WTC11 (cell line): Measurements from ENCODE around the gene FXN. TPM values are rescaled to one million over a fixed set of nuclear protein-coding genes. Genes with fewer than 3 reads are reported as not detected.

Experiments
- AFF4 ChIP-seq: sonication (generic); formaldehyde crosslinking; IDR thresholded peaks from 2 replicates; pipeline ENCODE4 v1.8.1; 2023; ENCODE audit warnings: mild to moderate bottlenecking, missing genetic modification reagents, borderline replicate concordance
- ARID4B ChIP-seq: sonication (generic); formaldehyde crosslinking; IDR thresholded peaks from 2 replicates; pipeline ENCODE4 v1.8.0; 2023; ENCODE audit warnings: missing genetic modification reagents, mild to moderate bottlenecking, borderline replicate concordance
- CDX4 ChIP-seq: fragments of 250-450 bp; sonication (Bioruptor Pico); IDR thresholded peaks from 2 replicates; pipeline ENCODE4 v1.9.0; 2021; ENCODE audit warnings: moderate library complexity, mild to moderate bottlenecking, inconsistent platforms, borderline replicate concordance
- EMX1 ChIP-seq: fragments of 250-450 bp; sonication (Bioruptor Pico); IDR thresholded peaks from 2 replicates; pipeline ENCODE4 v1.8.0; 2021; ENCODE audit warnings: mild to moderate bottlenecking
- FOXJ3 ChIP-seq: sonication (generic); formaldehyde crosslinking; IDR thresholded peaks from 2 replicates; pipeline ENCODE4 v1.9.0; 2021; ENCODE audit warnings: missing genetic modification reagents, mild to moderate bottlenecking, borderline replicate concordance
- FOXP4 ChIP-seq: sonication (generic); formaldehyde crosslinking; IDR thresholded peaks from 2 replicates; pipeline ENCODE4 v1.8.0; 2022; ENCODE audit warnings: mild to moderate bottlenecking, missing genetic modification reagents
- JUN ChIP-seq: sonication (generic); formaldehyde crosslinking; IDR thresholded peaks from 2 replicates; pipeline ENCODE4 v1.8.0; 2023; ENCODE audit warnings: mild to moderate bottlenecking, missing genetic modification reagents
- NR1H2 ChIP-seq: sonication (generic); formaldehyde crosslinking; IDR thresholded peaks from 2 replicates; pipeline ENCODE4 v1.9.0; 2021; ENCODE audit warnings: mild to moderate bottlenecking, moderate library complexity, missing genetic modification reagents
- PRDM15 ChIP-seq: sonication (generic); formaldehyde crosslinking; IDR thresholded peaks from 2 replicates; pipeline ENCODE4 v1.8.0; 2022; ENCODE audit warnings: missing genetic modification reagents
- RORB ChIP-seq: fragments of 250-450 bp; sonication (Bioruptor Pico); IDR thresholded peaks from 2 replicates; pipeline ENCODE4 v1.9.0; 2021; ENCODE audit warnings: mild to moderate bottlenecking
- SOX15 ChIP-seq: fragments of 250-450 bp; sonication (Bioruptor Pico); IDR thresholded peaks from 2 replicates; pipeline ENCODE4 v1.9.0; 2021; ENCODE audit warnings: mild to moderate bottlenecking
- SP1 ChIP-seq: sonication (generic); formaldehyde crosslinking; conservative IDR thresholded peaks from 2 replicates; pipeline ENCODE4 v1.8.1; 2022; ENCODE audit warnings: missing genetic modification reagents
- STAT6 ChIP-seq: sonication (generic); formaldehyde crosslinking; conservative IDR thresholded peaks from 2 replicates; pipeline ENCODE4 v1.8.1; 2023; ENCODE audit warnings: mild to moderate bottlenecking, low read depth, missing genetic modification reagents, moderate library complexity
- TCF7 ChIP-seq: sonication (generic); formaldehyde crosslinking; IDR thresholded peaks from 2 replicates; pipeline ENCODE4 v1.8.0; 2022; ENCODE audit warnings: mild to moderate bottlenecking, low read depth, missing genetic modification reagents, moderate library complexity
- TEAD1 ChIP-seq: sonication (generic); formaldehyde crosslinking; IDR thresholded peaks from 2 replicates; pipeline ENCODE4 v1.8.0; 2022; ENCODE audit warnings: mild to moderate bottlenecking, missing genetic modification reagents
- USF1 ChIP-seq: sonication (generic); formaldehyde crosslinking; IDR thresholded peaks from 2 replicates; pipeline ENCODE4 v1.8.0; 2022; ENCODE audit warnings: mild to moderate bottlenecking, missing genetic modification reagents
- USF2 ChIP-seq: sonication (generic); formaldehyde crosslinking; IDR thresholded peaks from 2 replicates; pipeline ENCODE4 v1.8.1; 2023; ENCODE audit warnings: mild to moderate bottlenecking, missing genetic modification reagents, moderate library complexity
- ZNF138 ChIP-seq: sonication (generic); formaldehyde crosslinking; conservative IDR thresholded peaks from 2 replicates; pipeline ENCODE4 v1.8.1; 2022; ENCODE audit warnings: mild to moderate bottlenecking, moderate library complexity, missing genetic modification reagents
- ZNF423 ChIP-seq: fragments of 250-450 bp; sonication (Bioruptor Pico); IDR thresholded peaks from 2 replicates; pipeline ENCODE4 v2.1.2; 2022; ENCODE audit warnings: mild to moderate bottlenecking, moderate library complexity
- total RNA-seq: library from RNA; stranded (reverse); gene quantifications from 3 replicates; pipeline ENCODE4 v1.2.3, GENCODE V29; 2021

Gene FXN
- total RNA-seq, 1 experiment from 2014 or later: 30.6 TPM

- TF ChIP-seq STAT6 (CRISPR knock-in tag) (no peak), SP1 (CRISPR knock-in tag) (peak; percentile 22; the same call in 1 of the 2 replicates), ZNF423 (CRISPR knock-in tag) (peak; percentile 23; the same call in 1 of the 2 replicates), FOXJ3 (CRISPR knock-in tag) (no peak), NR1H2 (CRISPR knock-in tag) (no peak), USF1 (no peak), ZNF138 (CRISPR knock-in tag) (no peak), TCF7 (no peak), CDX4 (CRISPR knock-in tag) (no peak), SOX15 (CRISPR knock-in tag) (no peak), TEAD1 (no peak), ARID4B (no peak), PRDM15 (no peak), FOXP4 (no peak), USF2 (CRISPR knock-in tag) (no peak), AFF4 (CRISPR knock-in tag) (no peak), JUN (CRISPR knock-in tag) (no peak; the same call in 1 of the 2 replicates), RORB (CRISPR knock-in tag) (no peak), EMX1 (CRISPR knock-in tag) (no peak)
Observed at GRCh38 chr9:69120380-69121154, 85.0 kb downstream of the FXN start (continued).
